Measurements from ENCODE around the gene NCK2.

DNA sequence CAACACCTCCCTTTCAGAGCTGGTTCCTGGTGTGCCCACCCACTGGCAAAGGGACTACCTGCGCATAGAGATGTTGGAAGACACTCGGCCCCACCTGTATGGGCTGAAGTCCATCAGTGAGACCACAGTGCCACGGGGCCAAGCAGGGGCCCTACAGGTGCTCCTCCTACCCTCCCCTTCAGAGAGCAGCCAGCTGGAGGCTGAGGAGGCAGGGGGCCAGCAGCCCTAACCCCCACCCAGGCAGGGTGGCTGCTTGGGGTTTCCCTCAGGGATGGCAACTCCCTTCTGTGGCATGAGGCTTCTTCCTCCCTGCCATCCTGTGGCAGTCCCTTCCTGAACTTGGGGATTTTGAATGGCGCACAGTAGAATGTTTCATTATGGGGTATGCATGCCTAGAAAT is 125.3 kb downstream of the NCK2 start:
- TF ChIP-seq POLR2AphosphoS5 (IDR thresholded peaks at IDR 0.05; ENCODE audit: low read depth, low read length) (no peak), POLR2A (IDR thresholded peaks at IDR 0.05; ENCODE audit: low read depth, low read length) (no peak)

Measured in GM12891 (cell line).